SK-N-DZ (cell line): ENCODE measurements around the gene MLLT1.

ENCODE experiments used
- DNase-seq: peaks from one replicate; pipeline ENCODE4 v3.0.0-alpha.2; 2015; ENCODE audit warnings: low spot score

MLLT1 gene

GRCh38 chr19:6235031-6235951 lies 44.5 kb downstream of the MLLT1 start:
- DNase-seq: no peak

DNA sequence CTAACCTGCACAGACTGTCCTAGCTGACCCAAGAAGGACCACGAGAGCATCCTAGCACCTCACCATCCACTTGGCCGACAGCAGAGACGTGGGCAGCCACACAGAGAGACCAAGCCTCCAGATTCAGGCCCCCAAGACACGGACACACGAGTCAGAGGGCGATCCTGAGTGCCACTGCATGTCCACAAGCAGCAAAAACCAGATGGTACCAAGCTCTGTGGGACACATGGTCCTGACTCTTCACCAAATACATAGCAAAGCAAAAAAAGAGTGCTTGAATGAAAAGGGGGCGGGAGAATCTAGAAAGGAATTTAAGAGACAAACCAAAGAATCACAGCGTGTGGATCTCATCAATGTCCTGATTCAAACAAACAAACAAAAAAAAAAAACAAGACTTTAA lies 45.2 kb downstream of the MLLT1 start:
- no peak for DNase-seq

DNA sequence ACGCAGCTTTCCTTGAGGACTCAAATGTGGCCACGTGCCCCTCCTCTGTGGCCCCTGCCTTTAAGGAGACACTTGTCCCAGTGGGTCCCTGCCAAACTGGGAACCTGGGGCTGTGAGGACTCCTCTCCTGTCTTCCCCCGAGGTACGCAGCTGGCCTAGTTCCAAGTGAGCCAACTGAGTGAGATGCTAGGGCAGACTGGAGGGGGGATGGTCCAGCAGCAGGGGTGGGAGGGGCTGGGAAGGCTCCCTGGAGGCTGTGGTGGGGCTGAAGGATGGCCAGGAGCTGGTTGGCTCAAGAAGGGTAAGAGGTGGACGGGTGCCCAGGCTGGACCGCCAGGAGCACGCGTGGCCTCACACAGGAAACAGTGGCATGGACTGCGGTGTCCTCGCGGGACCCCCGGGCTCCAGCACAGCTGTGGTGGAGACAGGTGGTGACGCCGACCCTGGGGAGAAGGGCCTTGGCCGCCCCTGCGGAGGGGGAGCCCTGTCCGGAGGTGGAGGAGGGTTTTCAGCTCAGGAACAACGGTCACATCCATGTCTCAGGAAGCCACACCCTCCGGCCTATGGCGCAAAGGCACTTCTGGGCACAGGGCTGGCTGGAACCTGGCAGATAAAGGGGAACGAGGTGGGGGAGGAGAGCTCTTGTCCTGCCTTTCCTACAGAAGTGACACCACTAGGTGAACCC lies 45.8 kb downstream of the MLLT1 start:
- no peak for DNase-seq

DNA sequence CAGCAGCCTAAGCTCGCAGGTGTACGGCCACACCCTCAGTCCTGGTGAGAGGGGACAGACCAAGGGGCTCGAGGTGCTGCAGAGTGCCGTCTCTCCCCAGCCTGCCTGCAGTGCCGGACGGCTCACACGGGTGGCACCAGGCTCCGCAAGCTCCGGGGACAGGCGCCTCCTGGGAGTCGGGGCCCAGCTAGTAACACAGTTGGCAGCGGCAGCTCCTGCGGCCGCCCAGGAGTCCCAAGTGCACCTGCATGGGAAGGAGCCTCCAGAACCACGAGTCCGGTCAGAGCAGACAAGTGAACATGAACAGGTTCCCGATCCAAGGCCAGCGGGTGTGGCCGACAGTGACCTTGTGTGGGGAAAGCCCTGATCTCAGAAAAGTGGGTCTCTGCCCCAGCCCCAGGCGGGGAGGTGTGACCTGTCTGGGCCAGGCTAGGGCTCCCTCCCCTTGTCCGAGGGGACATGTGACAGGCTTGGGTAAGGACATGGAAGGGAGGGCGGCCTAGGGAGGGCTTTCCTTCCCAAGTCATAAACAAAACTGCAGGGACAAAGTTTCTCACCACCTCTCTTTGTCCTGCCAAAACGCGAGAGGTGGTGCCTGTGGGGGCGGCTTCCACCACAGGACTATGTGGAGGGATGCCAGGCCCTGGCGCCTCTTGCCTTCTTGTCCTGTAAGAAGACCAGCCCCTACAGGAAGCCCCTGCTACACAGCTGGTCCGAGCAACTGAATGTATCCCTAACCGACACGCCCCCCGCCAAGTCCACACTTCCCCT lies 46.5 kb downstream of the MLLT1 start:
- DNase-seq: no peak

DNA sequence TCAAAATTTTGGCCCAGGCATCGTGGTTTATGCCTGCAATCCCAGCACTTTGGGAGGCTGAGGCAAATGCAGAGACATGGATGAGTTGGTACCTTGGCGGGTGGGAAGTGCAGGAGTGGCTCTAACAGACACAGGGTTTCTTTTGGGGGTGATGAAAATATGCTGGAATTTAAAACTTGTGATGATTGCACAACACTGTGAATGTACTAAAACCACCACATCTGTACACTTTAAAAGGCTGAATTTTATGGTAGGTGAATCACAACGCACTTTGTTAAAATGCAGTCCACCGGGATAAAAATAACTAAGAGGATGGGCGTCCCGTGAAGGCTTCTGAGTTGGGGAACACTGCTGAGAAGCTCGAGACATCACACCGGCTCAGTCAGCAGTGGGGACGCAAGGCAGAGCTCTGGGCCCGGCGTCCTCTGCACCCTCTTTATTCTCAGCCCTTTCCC lies 47.1 kb downstream of the MLLT1 start:
- no peak for DNase-seq

DNA sequence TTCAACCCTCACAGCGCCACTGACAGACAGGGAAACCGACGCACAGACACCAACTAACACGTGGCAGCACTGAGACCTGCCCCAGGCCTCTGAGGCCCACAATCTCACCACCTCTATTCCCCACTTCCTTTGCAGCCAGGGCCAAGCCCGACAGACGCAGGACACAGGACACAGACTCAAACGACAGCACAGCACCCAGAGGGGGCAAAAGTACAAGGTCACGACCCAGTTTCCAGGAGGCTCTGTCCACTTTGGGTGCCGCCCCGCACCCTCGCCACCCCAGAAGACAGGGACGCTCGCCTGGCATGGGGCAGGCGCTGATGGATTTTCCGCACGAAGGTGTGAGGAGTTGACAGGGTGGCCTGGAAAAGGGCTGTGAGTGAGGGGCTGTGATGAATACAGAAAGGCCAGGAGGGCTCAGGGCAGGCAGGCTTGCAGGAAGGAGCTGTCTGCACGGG lies 48.8 kb downstream of the MLLT1 start:
- DNase-seq: no peak

GRCh38 chr19:6229951-6230712 lies 49.6 kb downstream of the MLLT1 start:
- DNase-seq: no peak

- DNase-seq: no peak
Measured at GRCh38 chr19:6229216-6229913, 50.4 kb downstream of the MLLT1 start.

DNA sequence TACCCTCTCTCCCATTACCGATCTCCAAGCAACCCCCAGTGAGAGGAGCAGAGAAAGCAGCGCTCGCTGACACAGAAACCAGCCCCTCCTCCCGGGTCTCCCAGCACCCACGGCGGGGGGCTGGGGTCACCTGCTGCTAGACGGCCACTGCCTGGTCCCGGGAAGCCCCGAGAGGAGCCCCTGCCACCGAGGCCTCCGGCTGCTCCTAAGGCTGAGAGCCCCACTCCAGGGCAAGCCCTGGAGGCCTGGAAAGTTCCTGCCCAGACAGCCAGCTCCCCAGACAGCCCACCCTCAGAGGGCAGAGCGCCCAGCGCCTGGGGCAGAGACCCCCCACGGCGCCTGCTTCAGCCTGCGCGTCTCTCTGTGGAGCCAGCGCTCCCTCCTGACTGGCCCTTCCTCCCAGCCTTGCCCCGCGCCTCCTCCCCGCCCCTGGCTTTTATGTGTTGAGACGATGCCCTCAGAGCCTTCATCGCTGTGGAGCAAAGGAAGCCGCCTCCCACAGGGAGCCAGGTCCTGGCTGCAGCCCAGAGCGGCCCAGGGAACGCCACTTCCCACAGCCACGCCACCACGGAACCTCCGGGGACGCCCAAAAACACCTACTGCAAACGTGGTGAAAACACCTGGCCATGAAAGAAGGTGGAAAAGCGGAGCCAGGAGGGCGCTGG lies 51.1 kb downstream of the MLLT1 start:
- no peak for DNase-seq

- DNase-seq: no peak
Measured at GRCh38 chr19:6227936-6228325, 51.8 kb downstream of the MLLT1 start.

DNA sequence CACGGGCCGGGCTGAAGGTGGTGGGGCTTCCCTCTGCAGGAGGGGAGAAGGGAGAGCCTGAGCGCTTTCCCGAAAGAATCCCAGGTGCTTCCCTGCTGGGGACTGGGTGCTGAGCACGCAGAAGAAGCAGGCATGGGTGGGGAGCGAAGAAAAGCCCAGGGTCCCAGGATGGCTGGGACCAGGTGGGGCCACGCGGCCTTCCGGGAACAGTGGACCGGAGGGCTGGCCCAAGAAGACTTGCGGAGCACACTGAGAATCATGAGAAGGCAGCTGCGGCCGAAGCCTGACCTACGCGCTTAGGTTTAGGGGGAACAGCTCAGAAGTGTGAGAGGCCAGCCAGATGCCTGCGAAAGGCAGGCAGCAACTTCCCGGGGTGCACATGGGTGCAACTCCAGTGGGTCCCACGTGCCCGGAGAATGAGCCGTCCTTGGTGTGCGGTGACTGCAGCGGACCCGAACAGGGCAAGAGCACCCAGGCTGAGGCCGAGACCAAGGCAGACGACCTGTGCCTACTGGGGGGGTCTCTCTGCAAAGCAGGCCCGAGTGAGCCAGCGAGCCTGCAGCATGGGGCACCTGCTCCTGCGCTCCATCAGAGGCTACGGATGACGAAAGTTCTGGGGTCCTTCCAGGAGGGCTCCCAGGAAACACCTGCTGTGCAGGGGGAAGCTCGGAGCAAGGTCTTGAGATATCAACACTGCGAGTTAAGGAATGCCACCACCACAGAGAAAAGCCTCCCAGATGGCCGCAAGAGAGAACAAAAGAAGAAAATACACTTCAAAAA lies 52.4 kb downstream of the MLLT1 start:
- DNase-seq: no peak

GRCh38 chr19:6226444-6227155 lies 53.2 kb downstream of the MLLT1 start:
- DNase-seq: no peak

DNA sequence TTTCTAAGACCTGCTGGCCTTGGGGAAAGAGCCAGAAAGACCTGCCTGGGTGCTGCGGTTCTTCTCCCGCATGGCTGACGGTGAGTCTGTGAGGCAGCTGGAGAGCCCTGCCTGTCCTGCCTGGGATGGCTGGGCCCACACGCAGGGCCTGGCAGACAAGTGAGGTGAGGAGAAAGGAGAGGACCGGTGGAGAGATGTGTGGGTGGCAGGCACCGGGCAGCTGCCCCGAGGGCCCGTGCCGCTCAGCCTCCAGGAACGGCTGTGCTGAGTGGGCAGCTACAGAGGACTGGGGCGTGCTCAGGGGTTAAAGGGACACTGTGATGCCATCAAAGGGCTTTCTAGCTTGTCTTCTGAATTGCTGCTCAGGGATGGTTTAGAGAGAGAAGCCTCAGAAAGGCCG lies 53.8 kb downstream of the MLLT1 start:
- DNase-seq: no peak

GRCh38 chr19:6225232-6225865 lies 54.4 kb downstream of the MLLT1 start:
- no peak for DNase-seq

GRCh38 chr19:6224308-6224675 lies 55.5 kb downstream of the MLLT1 start:
- DNase-seq: no peak

GRCh38 chr19:6223461-6224307 lies 56.1 kb downstream of the MLLT1 start:
- no peak for DNase-seq

DNA sequence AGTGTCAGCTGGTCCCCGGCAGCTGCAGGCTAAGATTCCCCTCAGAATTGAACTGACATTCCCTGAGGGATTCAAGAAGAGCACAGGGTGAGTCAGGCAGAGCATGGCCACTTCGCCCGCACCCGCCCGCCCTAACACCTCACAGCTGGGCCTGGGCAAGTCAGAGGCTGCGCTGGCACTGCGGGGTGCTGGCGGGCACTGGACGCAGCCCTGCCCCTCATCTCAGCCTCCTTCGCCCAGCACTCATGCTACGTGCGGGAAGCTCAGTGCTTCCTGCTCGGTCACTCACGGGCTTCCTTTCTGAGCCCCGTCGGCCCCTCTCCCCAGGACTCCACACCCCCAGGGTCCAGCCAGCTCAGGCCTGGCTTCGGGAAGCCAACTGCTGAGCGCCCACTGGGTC lies 56.9 kb downstream of the MLLT1 start:
- DNase-seq: no peak
